Fibroblast of skin of scalp (primary cell): ENCODE results near the gene NCAPH2.
A peak's percentile ranks its signal among the peaks of the same experiment; 100 is the strongest.

Source experiments
- DNase-seq: peaks from one replicate; pipeline ENCODE4 v3.0.0-alpha.2; 2013

Gene NCAPH2

GRCh38 chr22:50474710-50475651 is 33.0 kb upstream of the NCAPH2 start, which contains the start of gene SBF1:
Gene SBF1, minus strand, starts transcription at chr22:50475035. Its CDS starts 195 bp downstream, at chr22:50474840.
- peak; percentile 89 for DNase-seq

- no peak for DNase-seq
Observed at GRCh38 chr22:50475652-50476002, 32.4 kb upstream of the NCAPH2 start.

GRCh38 chr22:50476868-50477267 is 31.2 kb upstream of the NCAPH2 start:
- DNase-seq = no peak

- no peak for DNase-seq
Observed at GRCh38 chr22:50477923-50478322, 30.1 kb upstream of the NCAPH2 start.

GRCh38 chr22:50479721-50480120 is 28.3 kb upstream of the NCAPH2 start:
- no peak for DNase-seq

- DNase-seq = no peak
Observed at GRCh38 chr22:50481045-50481439, 27.0 kb upstream of the NCAPH2 start.

- peak; percentile 55 for DNase-seq
Observed at GRCh38 chr22:50481440-50482106, 26.5 kb upstream of the NCAPH2 start, which contains the start of gene ADM2. Gene ADM2, plus strand, starts transcription at chr22:50481543. Its CDS starts 305 bp downstream, at chr22:50481848.

GRCh38 chr22:50482107-50483074 is 25.6 kb upstream of the NCAPH2 start:
- no peak for DNase-seq

GRCh38 chr22:50483106-50483505 is 24.9 kb upstream of the NCAPH2 start:
- DNase-seq = no peak

GRCh38 chr22:50483556-50483955 is 24.5 kb upstream of the NCAPH2 start:
- no peak for DNase-seq

GRCh38 chr22:50483977-50484853 is 23.8 kb upstream of the NCAPH2 start:
- no peak for DNase-seq

- DNase-seq = peak; percentile 22
Observed at GRCh38 chr22:50485221-50486131, 22.5 kb upstream of the NCAPH2 start.

- DNase-seq = no peak
Observed at GRCh38 chr22:50486561-50487289, 21.3 kb upstream of the NCAPH2 start, which contains the start of gene MIOX. Gene MIOX, plus strand, starts transcription at chr22:50486859. Its CDS starts 39 bp downstream, at chr22:50486898.

GRCh38 chr22:50487290-50488005 is 20.6 kb upstream of the NCAPH2 start:
- DNase-seq = no peak

- DNase-seq = no peak
Observed at GRCh38 chr22:50488006-50488677, 19.9 kb upstream of the NCAPH2 start.

GRCh38 chr22:50488886-50489285 is 19.1 kb upstream of the NCAPH2 start:
- DNase-seq = no peak

GRCh38 chr22:50489363-50490243 is 18.4 kb upstream of the NCAPH2 start:
- no peak for DNase-seq
